ENCODE measurements around the gene KIAA1191. TPM values are rescaled to one million over a fixed set of nuclear protein-coding genes. Genes with fewer than 3 reads are reported as not detected.

Gene KIAA1191
- total RNA-seq = 74.0 and 83.8 TPM in 2 replicates

GRCh38 chr5:176361437-176362232, at the start of gene KIAA1191:
TSS of gene KIAA1191 (minus strand) at chr5:176361764. CDS start at chr5:176359508, 2,256 bp downstream.

GRCh38 chr5:176388444-176389134, 27.0 kb upstream of the KIAA1191 start, which contains the start of the genes HIGD2A and NOP16:
TSS of gene HIGD2A (plus strand) at chr5:176388751. CDS start at chr5:176388820, 69 bp downstream.
TSS of gene NOP16 (minus strand) at chr5:176388598. CDS start at chr5:176388539, 59 bp downstream.

GRCh38 chr5:176365351-176366231, 4.0 kb upstream of the KIAA1191 start, which contains the start of gene ARL10:
TSS of gene ARL10 (plus strand) at chr5:176365487. CDS start at chr5:176365564, 77 bp downstream.

Other genes with a start within 250 kb of the KIAA1191 start
- gene SIMC1, start 123.3 kb downstream of the KIAA1191 start, total RNA-seq = 3.2 and 3.6 TPM in 2 replicates
- 5.8 and 8.1 TPM in 2 replicates for gene ARL10, start 3.7 kb upstream of the KIAA1191 start, total RNA-seq
- 34.4 and 39.2 TPM in 2 replicates for gene NOP16, start 26.8 kb upstream of the KIAA1191 start, total RNA-seq
- 13.2 and 24.4 TPM in 2 replicates for gene HIGD2A, start 27.0 kb upstream of the KIAA1191 start, total RNA-seq
- 145 and 173 TPM in 2 replicates for gene CLTB, start 54.8 kb upstream of the KIAA1191 start, total RNA-seq
- gene FAF2, start 86.6 kb upstream of the KIAA1191 start, total RNA-seq = 36.5 and 37.7 TPM in 2 replicates
- 1.2 and 4.2 TPM in 2 replicates for gene RNF44, start 175.6 kb upstream of the KIAA1191 start, total RNA-seq
- not detected in 2 replicates for gene CDHR2, start 187.6 kb upstream of the KIAA1191 start, total RNA-seq
- 5.2 and 6.5 TPM in 2 replicates for gene GPRIN1, start 248.4 kb upstream of the KIAA1191 start, total RNA-seq